Fibroblast of skin of left quadriceps (primary cell): ENCODE measurements around the gene CDCA5.

Experiments
- DNase-seq, 2 experiments: peaks; one replicate each; pipeline ENCODE4 v3.0.0-alpha.2; 2013; ENCODE audit warnings: low read depth in 2 of 2

The CDCA5 gene

DNA sequence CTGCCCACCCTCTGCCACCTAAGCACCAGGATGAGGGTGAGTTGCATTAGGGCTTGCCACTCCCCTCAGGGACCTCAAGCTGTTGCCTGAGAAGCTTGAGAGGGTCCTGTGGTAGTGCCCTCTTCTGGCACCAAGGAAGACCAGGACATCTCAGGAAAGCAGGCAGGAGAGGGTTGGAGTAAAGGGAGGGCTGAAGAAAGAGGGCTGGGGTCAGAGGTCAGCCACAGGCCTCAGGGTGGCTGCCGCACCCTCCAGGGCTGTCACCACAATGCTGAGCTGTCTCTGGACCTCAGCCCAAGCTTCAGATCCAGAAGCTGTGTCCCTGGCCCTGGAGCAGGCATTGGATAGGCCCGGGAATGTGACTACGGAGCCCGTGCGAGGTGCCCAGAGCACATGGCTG, 38.8 kb downstream of the CDCA5 start:
- no peak for DNase-seq

DNA sequence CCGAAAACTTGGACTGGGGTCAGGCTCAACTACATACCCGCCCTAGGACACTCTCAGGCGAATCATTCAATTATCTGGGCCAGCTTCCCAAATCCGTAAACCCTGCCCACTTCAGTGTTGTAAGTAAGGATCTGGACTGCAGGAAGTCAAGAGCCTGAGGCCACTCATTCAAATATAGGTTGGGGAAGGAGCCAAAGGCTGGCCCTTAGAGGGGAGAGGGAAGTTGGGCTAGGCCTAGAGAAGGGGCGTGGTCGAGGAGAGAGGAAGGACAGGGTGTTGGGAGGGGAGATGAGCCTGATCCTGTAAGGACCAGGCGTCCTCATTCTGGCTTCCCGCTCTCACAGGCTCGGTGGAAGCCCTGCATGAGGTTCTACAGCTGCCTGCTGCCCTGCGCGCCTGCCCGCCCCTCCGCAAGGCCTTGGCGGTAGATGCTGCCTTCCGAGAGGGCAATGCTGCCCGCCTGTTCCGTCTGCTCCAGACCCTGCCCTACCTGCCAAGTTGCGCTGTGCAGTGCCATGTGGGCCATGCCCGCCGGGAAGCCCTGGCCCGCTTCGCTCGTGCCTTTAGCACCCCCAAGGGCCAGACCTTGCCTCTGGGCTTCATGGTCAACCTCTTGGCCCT, 39.8 kb downstream of the CDCA5 start:
- DNase-seq = no peak

DNA sequence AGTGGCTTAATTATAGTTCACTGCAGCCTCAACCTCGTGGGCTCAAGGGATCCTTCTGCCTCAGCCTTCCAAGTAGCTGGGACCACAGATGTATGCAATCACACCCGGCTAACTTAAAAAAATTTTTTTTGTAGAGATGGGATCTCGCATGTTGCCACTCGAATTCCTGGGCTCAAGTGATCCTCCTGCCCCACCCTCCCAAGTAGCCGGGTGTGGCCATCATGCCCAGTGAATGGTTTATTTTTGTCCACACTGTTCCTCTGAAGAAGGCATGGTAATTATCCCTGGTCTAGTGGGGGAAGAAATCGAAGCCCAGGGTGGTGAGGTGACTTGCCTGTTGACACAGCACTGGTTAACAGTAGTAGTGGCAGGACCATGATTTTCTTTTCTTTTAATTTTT, 40.9 kb downstream of the CDCA5 start:
- DNase-seq = no peak

DNA sequence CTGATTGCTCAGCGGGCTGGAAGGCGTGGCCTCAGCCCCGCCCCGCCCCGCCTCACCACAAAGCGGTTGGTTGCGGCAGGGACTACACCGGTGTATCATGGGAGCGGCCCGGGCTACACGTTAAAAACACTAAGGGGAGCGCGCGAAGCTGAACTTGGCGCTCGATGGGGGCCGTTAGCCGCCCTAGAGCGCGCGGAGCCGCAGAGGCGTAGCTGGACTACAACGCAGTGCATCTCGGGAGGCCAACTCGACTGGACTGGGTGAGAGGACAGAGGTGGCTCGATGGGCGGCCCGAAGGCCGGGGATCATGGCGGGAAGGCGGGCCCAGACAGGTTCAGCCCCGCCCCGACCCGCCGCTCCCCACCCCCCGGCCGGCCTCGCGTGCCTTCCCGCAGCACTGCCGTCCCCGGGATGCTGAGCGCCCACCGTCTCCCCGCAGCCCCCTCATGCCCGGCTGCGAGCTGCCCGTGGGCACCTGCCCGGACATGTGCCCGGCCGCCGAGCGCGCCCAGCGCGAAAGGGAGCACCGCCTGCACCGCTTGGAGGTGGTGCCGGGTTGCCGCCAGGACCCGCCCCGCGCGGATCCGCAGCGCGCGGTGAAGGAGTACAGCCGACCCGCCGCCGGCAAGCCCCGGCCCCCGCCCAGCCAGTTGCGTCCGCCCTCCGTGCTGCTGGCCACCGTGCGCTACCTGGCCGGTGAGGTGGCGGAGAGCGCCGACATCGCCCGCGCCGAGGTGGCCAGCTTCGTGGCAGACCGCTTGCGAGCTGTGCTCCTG, 42.8 kb downstream of the CDCA5 start, which contains the start of gene SAC3D1:
TSS of gene SAC3D1 (plus strand) at position 364 of the 776 bp plus-strand sequence. CDS start at position 447, 83 bp downstream.
- peak; percentile 86 for DNase-seq

DNA sequence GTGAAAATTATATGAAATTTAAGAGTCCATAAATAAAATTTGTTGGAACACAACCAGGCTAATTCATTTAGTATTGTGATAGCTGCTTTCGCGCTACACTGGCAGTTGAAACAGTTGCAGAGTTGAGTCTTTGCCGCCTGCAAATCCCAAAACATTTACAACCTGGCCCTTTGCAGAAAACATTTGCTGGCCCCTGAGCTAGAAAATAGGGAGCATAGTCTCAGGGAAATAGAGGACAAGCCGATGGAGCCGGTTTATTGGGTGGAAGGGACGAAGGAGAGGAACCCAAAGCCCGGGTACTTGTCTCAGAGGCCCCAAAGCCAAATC, 43.4 kb downstream of the CDCA5 start:
- DNase-seq = no peak

DNA sequence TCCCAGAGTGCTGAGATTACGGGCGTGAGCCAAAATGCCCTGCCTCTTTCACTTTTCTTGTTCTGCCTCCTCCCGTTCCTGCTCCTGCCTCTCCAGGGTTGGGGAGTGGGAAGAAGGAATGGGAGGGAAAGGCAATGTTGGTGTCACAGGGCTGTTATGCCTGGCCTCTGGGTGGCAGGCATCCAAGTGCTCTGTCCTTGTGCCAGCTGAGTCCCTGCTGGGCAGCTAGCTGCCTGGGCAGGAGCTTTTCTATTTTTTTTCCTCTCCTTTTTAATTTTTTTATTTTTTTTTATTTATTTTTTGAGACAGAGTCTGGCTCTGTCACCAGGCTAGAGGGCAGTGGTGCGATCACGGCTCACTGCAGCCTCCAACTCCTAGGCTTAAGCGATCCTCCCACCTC, 46.9 kb downstream of the CDCA5 start:
- no peak for DNase-seq

DNA sequence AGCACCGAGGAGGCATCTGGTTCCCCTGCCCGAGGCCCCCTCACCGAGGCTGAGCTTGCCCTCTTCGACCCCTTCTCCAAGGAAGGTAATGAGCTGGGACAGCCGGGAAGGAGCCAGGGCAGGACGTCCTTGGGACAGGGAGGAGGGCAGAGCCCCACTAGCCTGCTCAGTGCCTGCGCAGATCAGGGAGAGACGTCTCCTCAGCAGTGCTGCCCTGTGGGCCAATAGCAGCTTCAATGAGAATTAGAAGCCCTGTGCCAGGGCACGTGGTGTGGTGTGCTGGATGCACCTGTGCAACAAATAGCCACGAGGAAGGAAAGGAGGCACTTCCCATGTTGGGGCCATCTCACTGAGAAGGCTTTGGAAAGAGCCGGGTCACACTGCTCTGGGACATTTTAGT, 48.3 kb downstream of the CDCA5 start:
- no peak for DNase-seq

DNA sequence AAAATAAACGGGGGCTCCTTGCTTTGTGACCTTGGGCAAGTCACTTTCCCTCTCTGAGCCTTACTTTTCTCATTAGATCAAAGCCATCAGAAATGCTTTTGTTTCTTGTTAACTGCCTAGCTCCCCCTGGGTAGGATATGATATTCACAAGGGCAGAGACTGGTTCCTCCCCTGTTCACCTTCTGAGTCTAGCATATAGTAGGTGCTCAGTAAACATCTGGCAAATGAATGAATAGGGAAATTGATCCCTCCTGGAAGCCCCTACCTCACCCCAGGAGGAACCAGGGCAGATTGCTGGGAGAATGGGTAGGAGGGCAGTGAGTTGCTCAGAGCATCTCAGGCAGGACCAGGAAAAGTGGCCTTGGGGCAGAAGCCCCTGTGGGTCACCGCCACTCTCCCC, 49.4 kb downstream of the CDCA5 start:
- no peak for DNase-seq

DNA sequence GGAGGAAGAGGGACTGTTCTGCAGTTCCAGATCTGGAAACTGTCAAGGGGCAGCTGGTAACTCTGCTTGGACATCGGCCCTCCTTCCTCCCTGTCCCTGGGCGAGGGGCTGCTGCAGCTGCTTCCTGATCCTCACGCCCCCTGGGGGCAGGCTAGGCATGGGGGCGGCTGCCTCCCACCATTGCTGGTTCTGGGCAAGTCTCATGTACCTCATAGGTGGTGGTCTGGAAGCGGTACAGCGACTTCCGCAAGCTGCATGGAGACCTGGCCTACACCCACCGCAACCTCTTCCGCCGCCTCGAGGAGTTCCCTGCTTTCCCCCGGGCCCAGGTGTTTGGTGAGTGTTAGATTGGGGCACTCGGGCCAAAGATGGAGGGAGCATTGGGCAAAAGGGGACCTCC, 51.6 kb downstream of the CDCA5 start:
- DNase-seq = no peak
